Activated T-cell treated with anti-CD3 and anti-CD28 coated beads for 4 hours (primary cell): ENCODE results near the gene MAPKAPK2.

Experiments used
- DNase-seq: peaks from one replicate; pipeline ENCODE4 v3.0.0-alpha.2; 2020

MAPKAPK2 gene

DNA sequence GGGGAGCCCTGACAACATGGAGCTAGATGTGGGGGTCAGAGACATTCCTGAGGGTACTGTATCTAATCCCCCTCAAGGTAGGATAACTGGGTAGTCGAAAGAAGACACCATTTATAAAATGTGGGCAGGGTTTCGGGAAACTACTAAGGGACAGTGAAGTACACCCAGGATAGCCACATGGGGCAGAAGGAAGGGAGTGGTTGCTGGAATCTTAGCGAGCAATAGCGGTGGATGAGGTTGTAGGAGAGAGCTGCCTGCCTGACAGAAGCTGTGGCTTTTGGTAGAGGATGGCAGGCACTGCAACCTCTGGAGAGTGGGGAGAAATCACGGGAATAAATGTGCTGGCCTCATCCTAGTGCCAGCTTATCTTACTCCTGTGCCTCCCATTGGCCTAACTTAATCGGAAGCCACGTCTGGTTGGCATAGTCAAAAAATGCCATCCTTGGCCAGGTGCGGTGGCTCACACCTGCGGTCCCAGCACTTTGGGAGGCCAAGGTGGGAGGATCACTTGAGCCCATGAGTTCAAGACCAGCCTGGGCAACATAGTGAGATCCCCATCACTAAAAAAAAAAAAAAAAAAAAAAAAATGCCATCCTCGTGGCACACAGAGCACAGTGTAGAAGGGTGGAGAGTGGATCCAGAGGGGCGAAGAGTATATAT, 23.4 kb upstream of the MAPKAPK2 start:
- DNase-seq: no peak

DNA sequence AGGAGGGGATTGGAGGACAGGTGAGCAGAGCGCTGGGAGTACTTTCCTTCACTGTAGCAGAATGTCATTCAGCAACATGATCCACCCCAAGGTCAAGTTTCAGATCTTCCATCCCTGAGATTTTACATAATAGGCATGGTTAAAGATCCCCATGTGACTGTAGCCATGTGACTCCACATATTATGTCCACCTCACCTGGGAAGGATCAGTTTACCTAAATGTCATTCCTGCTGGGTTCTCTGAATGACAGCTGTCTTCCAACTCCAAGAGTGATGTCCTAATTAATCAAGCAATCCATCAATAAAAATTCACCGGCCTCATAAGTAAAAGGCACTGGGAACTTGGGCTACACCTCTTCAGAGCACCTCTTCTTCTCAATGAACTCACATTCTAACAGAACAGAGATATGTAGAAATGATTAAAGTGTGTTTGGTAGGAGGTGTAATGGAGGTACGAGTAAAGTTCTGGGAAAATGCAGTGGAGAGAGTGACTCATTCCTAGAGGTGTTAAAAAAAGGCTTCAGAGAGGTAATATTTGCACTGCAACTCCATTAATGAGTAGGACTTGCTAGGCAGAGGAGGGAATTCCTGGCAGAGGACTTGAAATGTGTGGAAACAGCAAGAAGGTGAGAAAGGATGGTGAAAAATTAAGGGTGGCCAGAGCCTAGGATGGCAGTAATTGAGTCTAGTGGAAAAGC, 22.2 kb upstream of the MAPKAPK2 start:
- no peak for DNase-seq

DNA sequence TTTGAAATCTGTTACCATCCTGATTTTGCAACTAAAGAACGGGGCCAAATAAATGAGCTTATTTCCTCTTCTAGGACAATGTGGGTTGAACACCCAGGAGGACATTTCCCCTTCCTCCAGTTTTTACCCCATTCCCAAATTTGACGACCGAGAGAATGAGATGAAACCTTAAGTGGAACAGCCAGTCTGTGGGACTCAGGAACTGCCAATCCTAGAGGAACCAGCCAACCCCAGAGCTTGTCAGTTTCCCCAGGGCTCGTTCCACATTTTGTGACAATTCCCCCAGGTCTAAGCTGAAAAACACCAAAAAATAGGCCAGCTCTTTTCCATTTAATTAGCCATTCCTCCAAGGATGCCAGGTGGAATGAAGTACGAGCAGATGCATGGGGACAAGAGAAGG, 21.3 kb upstream of the MAPKAPK2 start:
- no peak for DNase-seq

DNA sequence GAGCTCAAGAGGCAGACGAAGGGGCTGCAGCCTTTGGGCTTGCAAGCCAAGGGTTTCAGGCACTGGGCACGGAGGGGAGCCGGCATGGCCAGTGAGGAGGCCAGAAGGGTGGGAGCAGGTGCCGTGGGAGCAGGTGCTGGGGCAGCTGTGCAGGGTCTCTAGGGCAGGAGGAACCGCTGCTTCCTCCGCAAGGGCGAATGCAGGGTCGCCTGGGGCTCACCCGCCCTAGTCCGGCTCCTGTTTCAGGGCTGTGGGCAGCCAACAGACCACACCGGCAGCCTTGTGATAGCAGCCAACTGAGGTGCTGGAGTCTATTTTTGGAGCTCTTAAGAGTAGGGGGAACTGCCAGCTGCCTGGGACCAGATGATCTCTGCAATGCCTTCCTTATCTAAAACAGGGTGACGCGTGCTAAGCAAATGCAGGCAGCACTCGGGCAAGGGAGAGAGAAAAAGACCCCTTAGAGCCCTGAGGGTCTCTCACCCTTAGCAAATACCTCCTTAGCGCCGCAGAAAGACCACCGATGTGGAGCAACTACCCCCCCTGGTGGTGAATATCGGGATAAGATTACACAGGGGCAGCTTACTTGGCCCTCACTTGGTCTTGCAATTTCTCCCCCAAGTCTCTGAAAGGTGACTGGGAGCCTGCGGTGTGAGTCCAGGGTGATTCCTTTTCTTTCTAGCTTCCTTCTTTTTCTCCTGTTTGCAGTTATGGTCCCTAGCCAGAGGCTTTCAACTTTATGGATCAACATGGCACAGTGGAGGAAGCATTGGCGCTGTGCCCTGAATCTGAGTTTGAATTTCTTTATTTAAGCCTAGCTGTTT, 20.7 kb upstream of the MAPKAPK2 start:
- DNase-seq: peak; percentile 75

DNA sequence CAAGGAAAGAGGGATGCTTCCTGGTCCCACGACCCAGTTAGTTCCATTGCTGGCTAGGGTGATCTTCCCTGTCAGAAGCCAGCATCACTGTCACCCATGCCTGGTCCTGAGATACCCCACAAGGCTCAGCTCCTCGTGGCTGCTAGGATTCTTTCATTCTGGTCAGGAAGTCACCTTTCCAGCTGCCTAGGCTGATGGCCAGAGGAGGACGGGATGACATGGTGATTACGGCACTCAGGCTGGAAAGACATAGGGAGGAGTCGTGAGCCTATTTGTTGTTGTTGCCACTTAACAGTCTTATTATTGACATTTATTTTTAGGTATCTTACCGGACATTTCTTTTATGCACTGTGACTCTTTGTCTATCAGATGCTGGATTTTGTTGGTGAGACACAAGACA, 20.0 kb upstream of the MAPKAPK2 start:
- DNase-seq: no peak

DNA sequence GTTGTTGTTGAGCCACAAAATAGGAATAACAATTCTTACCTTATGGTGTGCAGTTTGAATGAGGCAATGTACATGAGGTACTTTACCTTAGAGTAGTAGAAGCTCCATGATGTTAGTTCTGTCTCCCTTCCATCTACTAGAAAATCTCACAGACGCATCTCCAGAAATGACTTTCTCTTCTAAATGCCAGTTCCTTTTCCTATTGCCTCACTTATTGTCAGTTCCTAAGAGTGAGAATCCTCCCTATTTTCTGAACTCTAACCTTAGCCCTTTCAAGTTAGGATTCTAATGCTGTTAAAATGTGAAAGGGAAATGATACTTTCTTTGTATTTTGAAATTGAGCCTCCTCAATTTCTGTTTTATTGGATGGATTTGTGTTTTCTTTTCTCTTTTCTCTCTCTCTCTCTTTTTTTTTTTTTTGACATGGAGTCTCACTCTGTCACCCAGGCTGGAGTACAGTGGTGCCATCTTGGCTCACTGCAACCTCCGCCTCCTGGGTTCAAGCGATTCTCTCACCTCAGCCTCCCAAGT, 18.6 kb upstream of the MAPKAPK2 start:
- DNase-seq: no peak

DNA sequence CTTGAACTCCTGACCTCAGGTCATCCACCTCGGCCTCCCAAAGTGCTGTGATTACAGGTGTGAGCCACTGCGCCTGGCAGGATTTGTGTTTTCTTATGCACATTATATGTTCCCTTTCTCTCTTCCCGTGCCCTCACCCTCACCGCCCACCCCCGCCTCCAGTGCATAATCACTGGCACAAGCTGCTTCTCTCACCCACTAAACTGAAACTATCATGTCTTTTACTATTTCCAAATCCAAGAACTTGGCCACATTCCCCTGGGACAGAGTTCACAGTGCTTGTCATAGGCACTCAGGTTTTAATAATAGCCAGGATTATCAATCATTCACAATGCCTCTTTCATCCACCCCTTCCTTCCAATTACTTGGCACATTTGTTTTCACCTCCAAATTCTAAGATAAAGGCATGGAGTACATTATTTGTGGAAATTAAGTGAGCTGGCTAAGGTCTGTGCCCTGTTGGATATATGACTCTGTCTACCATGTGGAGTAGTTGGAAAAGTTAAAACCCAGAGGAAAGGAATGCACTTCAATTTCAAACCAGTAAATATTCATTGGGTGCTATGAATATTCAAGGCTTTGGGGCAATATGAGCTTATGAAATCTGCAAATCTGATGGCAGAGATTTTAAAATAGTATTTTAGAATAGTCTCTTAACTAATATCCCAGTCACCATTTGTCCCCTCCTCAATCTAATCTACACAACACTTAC, 17.6 kb upstream of the MAPKAPK2 start:
- no peak for DNase-seq

DNA sequence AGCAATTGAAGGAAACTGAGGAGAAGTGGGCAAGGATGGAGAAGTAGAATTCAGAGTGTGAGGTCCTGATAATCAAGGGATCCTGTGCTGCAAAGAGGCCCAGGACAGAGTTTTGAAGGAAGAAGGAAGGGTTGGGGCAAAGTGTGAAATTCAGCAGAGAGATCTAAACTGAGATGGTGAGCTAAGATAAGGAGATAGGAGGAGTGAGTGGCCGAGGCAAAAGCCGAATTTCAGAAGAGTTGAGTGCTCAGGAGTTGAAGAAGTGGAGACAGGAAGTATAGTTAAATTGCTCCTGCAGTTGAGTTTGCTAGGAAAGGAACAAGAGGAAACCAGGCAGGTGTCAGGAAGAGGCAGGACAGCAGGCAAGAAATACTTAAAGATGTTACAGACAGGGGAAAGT, 16.4 kb upstream of the MAPKAPK2 start:
- DNase-seq: no peak

DNA sequence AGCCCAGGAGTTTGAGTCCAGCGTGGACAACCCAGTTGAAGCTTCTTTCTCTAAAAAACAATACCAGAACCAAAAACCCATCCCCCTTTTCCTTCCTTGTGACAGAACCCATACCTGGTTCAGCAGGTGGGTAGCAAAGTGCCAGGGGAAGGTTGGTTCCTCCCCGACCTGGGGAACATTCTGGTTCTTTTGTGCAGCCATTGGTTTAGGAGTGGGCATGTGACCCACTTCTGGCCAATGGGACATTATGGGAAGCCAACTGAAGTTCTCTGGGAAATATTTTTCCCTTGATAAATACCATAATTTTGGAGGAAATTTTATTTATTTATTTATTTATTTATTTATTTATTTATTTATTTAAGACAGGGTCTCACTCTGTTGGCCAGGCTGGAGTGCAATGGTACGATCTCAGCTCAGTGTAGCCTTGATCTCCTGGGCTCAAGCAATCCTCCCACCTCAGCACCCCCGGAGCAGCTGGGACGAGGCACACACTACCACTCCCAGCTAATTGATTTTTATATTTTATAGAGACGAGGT, 15.8 kb upstream of the MAPKAPK2 start:
- no peak for DNase-seq

DNA sequence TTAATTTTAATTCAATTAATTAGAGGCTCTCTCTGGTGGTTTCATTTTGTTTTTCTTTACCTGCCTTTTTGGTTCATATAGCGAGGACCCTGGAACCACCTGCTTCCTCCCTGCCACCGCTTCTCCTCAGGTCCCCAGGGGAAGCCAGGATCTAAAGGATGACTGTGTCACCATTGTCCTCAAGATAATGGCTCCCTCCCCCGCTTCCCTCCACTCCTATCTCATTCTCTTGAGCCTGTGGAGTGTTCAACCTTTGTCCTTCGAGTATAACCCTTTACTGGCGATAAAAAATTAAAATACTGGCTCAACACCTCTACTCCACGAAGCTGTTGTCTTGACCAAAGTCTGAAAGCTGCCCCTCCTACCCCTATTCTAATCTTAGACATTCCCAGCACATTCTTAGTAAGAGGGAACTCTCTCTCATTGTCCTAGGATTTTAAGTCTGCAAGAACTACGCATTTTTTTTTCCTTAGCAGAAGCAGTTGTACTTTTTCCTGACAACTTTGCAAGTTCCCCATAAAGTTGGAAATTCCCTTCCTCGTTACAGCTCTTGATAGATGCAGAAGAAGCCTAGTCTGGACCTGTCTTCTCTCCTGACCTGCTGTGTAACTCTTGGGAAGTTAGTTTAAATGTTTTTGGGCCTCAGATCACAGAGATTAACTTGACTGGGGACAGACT, 12.6 kb upstream of the MAPKAPK2 start:
- DNase-seq: no peak

DNA sequence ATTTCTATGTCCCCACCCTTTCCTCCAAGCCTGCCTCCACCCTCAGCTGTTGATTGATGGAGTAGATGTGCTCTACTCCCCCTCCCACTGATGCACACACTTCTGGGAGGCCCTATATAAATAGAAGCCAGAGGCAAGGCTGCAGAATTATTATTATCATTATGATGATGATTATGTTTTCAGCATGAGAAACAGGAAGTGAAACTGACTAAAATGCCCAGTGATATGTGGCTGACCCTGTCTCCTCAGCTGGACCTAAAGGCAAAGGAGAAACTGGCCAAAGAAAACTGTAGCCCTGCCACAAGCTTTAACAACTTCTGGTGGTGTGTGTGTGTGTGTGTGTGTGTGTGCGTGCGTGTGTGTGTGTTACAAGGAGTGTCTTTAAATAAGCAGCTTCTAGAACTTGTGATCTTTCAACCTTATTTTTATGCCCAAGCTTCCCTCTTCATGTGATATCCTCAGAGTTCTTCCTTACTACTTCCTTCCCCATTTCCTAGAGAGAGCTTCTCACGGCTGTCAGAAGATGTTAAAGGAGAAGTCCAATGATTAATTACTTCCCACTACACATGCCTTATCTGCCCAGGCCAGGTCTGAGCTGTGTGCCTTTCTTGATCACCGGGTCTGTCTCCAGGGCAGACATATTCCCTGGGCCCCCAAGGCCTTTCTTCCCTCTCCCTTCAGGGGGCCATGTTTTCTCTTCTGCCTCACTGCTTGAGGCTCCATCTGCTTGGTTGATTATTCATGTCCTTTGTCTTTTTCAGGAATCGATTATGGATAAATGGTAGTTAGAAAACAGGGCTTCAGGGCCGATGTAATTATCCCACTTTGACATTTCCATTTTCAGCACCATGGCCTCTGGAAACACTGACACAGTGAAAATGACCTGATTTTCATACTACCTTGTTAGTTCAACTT, 11.6 kb upstream of the MAPKAPK2 start:
- DNase-seq: no peak

DNA sequence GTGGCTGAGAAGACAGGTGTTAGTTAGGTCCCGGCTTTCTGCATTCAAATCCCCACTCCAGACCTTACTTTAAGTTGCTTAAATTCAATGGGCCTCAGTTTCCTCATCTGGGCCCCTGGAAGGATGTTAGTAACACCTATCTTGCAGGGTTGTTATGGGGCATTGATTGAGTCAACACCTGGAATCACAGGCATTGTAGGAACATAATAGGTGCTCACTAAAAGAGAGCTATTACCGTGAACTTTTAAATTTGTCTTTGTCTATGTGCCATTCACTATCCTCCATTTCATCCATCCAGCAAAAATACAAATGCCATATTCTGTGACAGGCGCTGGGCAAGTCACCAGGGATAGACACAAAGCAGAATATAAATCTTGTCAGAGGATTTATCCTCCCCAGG, 10.5 kb upstream of the MAPKAPK2 start:
- DNase-seq: no peak

DNA sequence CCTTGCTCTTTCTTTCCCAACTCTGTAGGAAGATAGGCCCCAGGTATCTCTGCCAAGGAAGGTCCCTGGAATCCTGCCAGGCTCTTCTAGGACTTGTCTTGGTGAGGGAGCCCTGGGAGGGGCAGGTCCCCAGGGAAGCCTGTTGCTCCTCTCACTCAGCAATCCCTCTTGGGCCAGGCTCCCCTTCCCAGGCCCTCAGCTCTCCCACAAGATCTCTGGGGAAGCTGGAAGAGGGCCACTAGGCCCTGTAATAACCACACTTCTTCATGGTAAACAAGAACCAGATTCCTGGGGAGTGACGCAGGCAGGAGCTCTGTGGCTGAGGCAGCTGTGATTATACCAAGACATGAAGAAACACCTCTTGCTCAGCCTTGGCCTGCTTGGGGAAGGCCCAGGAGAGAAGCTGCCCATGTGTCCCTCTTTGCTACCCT, 9.9 kb upstream of the MAPKAPK2 start:
- DNase-seq: no peak

DNA sequence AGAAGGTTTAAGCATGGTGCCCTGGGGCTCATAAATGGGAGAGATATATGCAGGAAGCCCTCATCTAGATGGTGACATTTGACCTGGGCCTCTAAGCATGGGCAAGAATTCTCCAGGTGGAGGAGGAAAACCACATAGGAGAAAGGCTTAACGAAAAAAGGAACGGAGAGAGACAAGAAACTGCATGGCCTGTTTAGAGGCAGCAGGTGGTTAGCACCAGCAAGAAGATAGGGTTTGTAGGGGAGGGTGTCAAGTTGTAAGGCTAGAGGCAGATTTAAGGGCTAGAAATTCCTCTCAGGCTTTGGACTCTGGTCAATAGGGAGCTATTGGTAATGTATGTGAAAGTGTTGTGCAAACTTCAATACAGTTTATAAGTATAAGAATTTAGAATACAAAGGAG, 8.2 kb upstream of the MAPKAPK2 start:
- DNase-seq: no peak

DNA sequence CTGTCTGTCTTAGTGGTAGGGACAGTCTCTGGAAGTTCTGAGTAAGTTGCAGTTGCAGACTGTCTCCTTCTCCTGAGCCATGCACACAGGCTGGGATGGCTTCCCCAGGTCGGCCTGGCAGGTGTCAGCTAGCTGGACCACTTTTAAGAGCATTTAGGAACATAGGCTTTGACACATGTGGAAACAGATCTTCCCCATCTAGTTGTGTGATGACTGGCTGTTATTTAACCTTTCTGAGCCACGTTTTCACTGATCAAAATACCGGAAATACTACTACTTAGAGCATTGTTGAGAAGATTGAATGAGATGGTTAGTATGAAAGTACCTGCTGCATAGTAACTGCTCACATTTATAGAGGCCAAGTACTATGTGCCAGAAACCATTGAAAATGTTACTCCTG, 6.2 kb upstream of the MAPKAPK2 start:
- DNase-seq: no peak

DNA sequence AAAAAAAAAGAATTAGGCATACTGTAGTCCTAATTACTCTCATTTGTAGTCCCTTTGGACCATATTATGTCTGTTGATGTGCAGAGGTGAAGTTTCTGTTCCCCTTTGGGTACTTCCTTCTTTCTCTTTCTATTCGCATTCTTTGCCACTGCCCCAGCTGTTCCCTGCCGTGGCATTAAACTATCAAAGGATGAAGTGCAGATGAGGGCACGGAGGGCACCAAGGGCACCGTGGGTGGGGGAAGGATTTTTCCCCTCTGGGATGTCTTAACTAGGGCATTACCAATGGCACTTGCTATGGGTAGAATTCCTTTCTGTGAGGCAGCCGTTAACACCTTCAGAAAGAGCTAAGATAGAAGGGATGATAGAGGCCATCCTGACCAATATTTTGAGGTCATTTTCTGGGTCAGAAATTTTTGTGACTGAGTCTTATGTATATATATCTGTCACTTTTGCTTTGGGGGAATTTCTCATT, 4.9 kb upstream of the MAPKAPK2 start:
- no peak for DNase-seq

DNA sequence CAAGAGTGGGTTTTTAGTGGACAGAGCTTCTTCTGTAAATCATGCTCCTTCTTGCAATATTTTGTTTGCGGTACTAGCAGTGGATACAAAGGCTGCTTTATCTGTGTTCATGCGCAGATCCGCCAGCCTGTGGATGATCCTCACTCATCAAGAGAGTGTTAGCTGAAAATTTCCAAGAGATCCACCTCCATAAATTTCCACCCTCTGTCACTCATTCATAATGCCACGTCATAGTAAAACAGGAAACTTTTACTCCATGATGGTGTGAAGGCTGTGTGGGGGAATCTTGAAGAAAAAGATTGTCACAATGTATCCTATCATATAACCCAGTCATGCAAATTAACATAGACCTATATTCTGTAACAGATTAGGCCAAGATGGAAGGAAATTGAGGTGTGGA, 4.4 kb upstream of the MAPKAPK2 start:
- no peak for DNase-seq

DNA sequence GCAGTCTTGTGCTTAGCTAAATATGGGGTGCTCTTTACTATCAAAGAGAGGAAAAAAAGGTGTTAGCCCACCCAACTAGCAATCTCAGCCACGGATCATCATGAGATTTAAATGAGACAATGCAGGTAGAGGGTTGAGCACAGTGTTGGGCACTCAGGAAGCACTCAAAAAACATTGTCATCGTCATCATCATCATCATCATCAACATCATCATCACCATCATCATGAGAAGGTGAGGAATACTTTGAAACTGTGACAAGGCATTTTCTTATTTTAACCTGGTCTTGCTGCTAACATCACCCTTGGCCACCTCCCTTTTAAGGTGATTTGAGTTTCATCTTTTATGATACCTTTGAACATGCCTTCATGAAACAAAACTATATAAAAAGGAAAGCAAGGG, 3.3 kb upstream of the MAPKAPK2 start:
- no peak for DNase-seq

DNA sequence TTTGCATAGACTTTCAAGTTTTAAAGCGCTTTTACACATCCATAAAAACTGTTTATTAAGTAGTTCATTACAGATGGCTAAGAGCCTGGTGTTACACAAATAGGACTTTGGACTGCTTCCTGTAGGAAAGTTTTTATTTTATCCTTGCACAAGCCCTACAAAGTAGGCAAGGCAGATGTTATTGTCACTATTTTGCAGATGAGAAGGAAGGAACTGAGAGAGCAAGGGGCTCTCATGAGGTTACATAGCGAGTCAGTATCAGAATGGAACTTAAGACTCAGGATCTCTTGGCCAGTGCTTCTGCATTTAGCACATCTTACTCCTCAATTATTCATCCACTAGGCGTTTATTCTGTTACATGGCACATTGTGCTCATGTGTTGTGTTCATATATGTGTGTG, 2.6 kb upstream of the MAPKAPK2 start:
- no peak for DNase-seq

DNA sequence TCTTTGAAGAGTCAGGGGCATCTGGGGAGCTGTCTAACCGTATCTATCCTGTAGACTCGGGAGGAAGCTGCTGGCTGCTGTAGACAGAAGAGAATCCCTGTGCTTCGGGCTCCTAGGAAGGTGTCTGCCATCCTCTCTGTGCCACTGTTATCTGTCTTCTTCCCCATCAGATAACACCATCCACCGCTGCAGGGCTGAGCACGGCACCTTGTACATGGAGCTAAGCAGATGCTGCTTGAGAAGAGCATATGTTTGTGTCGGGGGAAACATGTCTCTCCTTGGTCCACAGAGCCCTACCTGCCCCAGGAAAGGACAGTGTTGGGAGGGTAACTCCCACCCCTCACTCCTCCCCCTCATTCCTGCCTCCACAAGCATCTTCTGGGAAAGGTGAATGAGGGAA, 1.4 kb upstream of the MAPKAPK2 start:
- DNase-seq: no peak

DNA sequence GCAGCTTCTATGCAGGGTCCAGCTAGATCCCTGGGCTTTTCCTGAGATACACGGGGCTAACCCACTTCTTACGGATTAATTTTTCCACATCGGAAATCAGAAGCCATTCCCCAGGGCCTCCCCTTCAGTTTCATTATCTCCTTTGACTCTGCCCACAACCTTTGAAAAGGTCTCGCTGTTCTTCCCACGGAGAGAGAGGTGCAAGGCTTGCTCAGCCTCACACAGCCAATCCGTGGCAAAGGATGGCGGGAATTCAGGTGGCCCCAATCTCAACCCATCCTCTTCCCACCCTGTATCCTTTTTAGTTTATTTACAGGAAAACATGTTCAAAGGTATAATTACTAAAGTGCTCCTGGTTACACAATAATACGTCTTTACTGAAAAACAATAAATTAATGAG, 702 bp upstream of the MAPKAPK2 start:
- no peak for DNase-seq
